ENCODE data around the gene POGK.

DNA sequence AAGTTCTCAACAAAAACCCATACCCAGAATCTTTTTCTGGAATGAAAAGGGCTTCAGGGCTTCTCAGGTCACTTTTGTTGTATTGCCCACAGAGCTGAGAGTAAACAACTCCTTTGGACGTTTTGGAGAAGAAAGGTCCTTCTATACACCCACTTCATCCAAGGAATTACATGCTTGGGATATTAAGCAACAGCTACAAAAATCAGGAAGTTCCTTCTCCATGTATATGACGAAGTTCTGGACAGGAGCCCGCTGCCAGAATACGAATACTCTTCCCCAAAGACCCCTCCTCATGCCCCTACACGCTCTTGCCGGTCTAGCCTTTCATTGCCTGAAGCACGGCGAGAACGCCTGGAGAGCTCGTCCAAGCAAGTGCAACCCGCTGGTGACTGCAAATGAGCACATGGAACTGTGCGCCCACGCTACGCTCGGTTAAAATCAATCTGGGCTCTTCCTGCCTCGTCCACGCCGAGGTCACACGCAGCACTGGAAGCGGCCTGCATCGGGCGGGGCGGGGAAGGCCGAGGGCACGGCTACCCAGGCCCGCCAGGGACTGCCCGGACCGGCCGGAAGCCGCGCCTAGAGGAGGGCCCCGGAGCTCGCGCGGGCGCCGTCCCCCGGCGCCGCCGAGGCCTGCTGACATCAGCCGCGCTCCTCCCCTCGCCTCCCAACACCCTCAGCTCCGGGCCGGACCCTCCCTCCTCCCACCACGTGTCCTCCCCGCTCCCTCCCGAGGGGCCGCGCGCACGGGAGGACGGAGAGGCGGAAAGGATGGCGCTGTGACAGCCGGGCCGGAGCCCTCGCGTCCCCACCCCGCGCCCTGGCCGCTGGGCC is at the start of gene POGK:
- TF ChIP-seq CTCF (IDR thresholded peaks at IDR 0.05; ENCODE audit: insufficient read depth, low read length, poor library complexity, severe bottlenecking): no peak
- TF ChIP-seq EZH2phosphoT487 (conservative IDR thresholded peaks at IDR 0.05; ENCODE audit: low read length): no peak
